Stimulated activated CD4-positive, alpha-beta T cell treated with anti-CD3 and anti-CD28 coated beads, Interleukin-15, amount 100 ng/mL, for 24 hours (primary cell): ENCODE results near the gene SLC35F1.

Source experiments
- DNase-seq: peaks from one replicate; pipeline ENCODE4 v3.0.0-alpha.2; 2020

SLC35F1 gene

DNA sequence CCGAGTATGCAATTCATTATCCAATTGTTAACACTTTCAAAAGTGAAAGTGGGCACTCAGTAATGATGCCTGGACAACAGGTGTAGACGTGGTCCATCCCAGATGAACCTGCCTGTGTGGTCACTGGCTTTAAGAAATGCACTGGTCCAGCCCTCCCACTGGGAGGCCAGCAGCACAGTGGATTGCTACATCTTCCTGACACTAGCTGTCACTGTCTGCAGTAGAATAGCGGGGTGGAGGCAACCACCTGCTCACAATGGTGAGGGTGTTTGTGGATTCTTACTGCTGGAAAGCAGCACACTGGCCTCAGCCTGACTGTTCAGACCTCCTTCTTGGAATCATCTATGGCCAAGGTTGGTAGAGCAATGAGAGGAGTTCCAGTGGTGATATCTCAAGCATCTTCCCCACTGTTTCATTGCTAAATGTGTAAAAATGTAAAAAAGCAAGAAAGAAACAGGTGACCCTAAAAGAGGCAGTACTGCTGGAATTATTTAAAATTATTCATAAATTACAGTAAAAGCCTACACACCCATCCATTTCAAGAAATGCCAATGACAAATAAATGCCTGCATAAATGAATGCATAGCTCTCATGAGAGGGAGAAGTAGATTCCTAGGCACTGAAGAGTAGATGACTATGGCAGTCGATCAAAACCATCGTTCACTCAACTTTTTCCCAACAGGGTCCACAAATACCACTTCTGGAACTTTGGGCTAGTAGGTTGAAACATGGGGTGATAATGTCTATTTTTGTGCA, 413.0 kb downstream of the SLC35F1 start:
- DNase-seq = no peak

DNA sequence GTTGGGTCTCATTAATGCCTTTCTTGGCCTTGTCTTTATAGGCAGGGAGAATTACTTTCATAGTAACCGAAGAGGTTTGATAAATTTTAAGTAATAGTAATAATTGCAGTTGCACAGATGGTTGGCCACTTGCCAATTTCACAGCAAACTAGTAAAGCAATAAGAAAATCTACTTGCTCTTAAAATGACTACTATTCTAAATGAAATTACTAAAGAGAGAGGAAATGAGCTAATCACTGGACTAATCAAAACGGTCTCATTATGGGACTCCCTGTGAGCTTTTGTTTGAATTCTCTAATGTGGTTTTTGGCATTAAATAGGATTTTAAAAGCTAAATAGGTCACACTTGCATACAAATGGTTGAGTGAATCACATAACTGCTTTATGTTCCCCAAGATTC, 413.6 kb downstream of the SLC35F1 start:
- no peak for DNase-seq

DNA sequence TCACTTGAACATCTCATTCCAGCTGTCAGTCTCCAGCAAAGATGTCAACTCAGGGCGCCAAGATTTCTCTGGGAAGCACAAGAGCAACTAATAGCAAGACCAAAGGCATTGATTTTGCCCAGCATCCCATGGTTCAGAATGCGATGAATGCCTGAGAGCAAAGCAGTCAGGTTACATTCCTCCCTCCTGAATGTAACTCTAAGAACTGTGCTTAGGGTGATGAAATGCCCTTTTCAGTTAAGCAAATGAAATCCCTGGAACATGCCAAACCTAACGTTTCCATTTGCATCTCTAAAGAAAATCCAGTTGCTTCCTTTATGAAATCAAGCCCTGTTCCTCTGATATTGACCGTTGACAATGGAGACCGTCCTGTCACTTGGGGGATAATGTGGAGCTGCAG, 417.1 kb downstream of the SLC35F1 start:
- DNase-seq = no peak

DNA sequence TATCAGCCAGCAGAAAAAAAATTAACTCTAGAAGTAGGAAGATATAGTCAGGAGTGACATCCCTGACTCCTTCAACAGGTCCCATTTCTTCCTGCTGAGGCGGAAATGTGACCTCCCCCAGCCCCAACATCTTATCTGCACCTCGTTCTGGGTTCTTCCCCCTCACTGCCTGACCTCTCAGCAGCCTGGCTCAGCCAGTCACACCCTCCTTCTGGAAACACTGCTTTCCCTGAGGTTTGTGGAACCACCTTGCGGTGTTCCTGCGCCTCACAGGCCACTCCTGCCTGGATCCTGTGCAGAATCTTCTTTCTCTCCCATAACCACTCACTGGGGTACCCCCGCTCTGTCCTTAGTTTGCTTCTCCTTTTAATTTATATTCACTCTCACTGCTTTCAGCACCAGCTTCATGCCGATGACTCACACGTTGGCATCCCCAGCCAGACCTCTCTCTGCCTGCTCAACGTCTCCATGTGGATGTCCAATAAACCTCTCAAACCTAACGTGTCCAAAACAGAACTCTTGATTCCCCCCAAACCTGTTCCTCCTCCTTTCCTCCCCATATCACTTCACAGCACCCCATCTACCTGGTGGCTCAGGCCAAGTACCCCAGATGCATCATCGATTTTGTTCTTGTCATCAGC, 418.3 kb downstream of the SLC35F1 start:
- no peak for DNase-seq

DNA sequence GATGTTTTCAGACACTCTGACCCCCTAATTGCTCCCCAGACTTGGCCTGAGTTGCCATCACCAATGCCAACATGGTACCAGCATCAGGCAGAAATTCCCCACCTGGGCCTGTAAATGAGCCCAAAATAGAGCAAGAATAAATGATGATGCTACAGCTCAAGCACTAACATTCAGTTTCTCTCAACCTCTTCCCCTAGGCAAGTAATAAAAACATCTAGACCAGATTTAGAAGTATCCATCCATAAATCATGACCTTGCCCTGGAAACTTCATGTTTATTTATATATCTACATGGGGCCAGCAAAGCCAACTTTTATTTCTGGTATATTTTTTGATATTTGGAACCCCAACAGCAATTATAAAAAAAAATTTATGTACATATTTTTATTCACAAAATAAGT, 419.6 kb downstream of the SLC35F1 start:
- DNase-seq = no peak

DNA sequence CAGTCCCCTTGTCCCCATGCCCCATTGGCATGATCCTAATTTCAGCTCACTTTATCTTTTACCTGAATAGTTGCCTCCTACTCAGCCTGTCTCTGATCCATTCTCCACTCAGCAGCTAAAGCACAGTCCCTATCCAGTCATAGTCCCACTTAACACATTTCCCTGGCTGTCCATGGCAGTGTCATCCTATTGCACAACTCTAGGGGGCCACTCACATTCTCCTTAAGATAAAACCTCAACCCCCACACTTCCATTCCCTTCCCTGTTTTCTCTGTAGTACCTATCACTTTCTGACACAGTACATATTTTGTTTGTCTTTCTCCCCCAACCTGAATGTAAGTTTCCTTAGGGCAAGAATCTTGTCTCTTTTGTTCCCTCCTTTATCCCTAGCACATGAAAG, 420.2 kb downstream of the SLC35F1 start:
- DNase-seq = no peak

DNA sequence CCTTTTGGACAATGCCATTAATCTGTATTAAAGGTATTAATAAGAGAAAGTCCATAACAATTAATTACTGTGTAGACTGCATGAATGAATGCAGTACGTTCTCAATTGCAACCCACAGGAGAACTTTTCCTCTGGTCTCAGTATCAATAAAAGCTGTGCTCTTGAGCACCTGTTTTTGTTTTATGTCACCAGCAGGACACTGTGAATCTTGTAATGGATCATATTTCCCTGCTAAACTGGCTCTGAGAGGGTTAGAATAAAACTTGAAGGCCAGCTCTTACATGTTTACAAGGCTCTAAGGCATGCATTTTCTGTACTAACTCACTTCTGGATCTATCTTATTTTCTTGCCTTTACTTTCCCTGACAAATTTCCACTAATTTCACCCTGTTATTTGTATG, 426.7 kb downstream of the SLC35F1 start:
- no peak for DNase-seq

DNA sequence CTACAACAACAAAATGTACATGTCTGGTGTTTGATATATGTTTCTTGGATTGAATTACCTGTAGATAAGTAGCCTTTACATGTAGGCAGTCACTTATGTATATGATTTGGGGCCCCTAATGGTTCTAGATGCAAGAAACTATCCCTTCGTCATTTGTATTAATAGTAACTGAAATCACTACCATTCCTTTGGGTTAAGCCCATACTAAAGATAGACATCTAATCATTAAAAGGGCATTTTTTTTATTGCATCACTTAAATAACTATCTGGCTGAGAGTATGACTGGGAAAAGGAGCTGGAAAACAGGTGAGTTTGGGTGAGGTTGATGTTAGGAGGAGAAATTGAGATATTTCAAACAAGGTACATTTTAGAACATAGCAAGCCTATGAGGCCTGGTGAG, 427.6 kb downstream of the SLC35F1 start:
- no peak for DNase-seq

DNA sequence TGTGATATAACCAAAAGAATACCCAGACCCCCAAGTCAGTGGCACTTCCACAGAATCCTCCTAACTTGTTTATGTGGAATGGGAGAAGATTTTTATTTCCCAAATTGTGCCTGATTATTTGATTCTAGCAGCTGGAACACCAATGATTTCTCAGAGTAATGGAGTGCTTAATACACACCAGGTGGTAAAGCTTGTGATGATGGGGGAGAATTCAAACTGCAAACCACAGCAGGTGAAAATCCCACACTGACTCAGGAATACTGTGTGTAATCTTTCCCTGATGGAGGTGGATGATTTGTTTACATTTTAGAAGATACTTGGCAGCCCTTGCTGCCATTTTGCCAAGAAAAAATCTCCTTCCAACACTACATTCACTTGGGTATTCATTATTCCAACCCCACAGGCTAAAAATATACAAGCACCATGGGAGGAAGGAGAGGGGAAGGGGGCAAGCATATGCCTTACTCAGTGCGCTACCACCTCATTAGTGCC, 428.3 kb downstream of the SLC35F1 start:
- no peak for DNase-seq

DNA sequence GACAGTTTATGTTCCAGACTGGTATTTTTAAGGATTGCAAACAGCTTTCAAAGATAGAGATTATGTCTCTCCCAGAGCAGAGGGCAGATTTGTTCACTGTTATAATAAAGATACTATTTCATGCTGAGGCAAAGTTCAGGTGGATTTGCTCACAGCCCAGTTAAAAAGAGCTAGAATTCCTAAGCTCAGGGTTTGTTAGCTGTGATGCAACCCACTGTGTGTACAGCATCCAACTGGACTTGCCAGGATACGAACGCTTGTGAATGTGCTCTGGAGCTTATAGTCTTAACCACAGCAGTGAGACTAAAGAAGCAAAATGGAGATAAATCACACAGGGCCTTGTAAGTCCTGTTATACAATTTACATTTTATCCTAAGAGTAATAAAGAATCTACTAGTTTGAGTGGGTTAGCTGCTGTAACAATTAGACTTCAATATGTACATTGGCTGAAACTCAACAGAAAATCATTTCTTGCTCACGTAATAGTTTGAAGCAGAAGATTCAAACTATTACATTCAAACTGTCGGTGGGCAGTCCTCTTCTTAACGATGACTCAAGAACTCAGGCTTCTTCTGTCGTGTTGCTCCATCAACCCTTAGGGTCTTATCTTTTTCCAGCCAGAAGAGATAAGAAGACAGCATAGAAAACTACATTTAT, 437.1 kb downstream of the SLC35F1 start:
- no peak for DNase-seq

DNA sequence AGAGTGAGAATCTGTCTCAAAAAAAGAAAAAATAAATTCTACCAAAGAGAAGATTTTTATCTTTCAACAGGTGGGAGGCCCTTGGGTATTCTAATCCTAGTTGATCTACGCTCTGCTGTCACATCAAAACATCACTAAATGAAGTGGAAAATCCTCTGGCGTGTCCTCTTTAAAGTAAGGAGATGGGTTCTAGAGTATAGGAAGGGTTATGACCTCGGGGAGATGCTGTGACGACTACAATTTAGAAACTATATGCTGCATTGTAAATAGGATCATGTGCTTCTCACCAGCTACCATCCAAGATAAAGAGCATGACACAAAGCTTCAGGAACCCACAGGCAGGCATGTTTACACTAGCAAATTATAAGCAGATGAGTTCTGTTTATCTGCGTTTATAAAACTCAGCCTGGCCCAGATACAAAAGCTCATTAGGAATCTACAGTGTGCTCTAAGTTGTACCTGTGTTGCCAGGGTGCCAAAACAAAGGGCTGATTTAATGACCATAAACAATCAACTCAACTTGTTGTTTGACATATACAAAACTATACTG, 443.9 kb downstream of the SLC35F1 start:
- no peak for DNase-seq

DNA sequence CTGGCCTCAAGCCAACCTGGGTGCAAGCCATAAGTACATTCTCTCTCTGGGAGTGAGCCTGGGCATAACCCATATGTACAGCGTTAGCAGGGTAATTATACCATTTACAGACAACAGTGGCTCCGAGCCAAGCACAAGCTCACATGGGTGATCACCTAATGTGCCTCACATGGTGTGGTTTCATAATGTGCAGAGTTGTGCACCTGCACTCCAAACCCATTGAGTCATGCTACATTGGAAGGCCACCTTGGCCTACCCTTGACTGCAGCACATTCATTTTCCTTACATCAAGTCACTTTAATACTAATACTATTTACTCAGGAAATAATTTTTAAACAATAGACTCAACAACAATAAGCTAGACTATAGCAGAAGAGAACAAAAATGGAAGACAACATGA, 446.5 kb downstream of the SLC35F1 start:
- DNase-seq = no peak

DNA sequence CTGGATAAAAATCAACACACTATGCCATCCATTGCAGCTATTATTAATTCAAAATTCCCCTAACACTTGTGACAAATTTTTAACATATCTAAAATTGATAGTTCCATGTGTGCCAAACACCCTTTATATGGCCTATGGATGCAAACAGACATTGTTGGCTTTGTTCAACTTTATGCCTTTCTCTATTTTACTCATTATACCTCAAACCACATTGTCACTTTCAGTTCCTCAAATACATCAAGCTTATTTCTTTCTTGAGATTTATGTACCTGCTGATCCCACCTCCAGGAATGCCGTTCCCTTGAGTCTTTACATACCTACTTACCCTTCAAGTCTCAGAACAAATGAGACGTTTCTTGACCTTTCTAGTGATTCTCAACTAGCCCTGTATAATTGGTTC, 447.6 kb downstream of the SLC35F1 start:
- DNase-seq = no peak

DNA sequence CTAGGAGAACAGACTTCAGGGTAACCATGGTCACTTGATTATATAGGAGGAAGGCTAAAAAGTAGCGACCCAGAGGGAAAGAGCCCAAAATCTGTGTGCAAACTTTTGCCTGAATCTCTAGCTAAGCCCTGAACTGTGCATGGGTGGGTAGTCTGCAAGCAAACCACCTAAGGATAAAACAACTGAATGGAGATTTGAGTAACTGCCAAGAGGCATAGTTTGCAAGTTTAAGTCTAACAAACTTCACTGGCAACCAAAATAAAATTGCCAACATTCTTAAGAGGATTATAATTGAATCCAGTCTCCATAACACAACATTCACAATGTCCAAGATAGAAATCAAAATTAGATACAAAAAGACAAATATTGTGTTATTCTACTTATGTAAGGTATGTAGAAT, 449.0 kb downstream of the SLC35F1 start:
- no peak for DNase-seq

DNA sequence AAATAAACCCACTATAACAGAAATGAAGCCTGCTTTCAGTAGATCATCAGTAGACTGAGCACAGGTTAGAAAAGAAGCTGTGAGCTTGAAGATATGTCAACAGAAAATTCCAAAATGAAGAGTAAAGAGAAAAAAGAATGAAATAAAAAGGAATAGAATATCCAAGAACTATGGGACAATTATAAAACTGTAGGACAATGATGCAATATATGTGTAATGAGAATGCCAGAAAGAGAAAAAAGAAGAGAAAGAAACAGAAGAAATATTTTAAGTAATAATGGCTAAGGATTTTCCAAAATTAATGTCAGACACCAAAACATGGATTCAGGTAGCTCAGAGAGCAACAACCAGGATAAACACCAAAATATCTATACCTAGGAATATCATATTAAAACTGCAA, 449.6 kb downstream of the SLC35F1 start:
- no peak for DNase-seq
